Esophagus muscularis mucosa (tissue), 4 donors: ENCODE measurements around the gene TLE3.

Experiments
- CTCF ChIP-seq, 3 experiments: fragments of 200-600 bp in 2 of 3; fragments of 450-650 bp in 1 of 3; sonication (generic) in 2 of 3; IDR thresholded peaks; one replicate each; pipeline ENCODE4 v1.5.1; 2017 to 2019; ENCODE audit warnings: antibody characterized with exemption in 3 of 3, mild to moderate bottlenecking in 2 of 3, moderate library complexity in 1 of 3
- EP300 ChIP-seq: sonication (generic); formaldehyde crosslinking; IDR thresholded peaks from one replicate; pipeline ENCODE4 v1.6.1; 2017; ENCODE audit warnings: antibody characterized with exemption
- POLR2A ChIP-seq: fragments of 450-650 bp; IDR thresholded peaks from one replicate; pipeline ENCODE4 v1.6.1; 2017; ENCODE audit warnings: antibody characterized with exemption, moderate library complexity, mild to moderate bottlenecking, low read depth
- POLR2AphosphoS5 ChIP-seq, 2 donors: sonication (generic); formaldehyde crosslinking; IDR thresholded peaks; one replicate each; pipeline ENCODE4 v1.6.1; 2017; ENCODE audit warnings: antibody characterized with exemption in 2 of 2

GRCh38 chr15:70111203-70112073 lies 13.7 kb upstream of the TLE3 start:
- no peak for TF ChIP-seq CTCF (IDR thresholded peaks at IDR 0.05)
- TF ChIP-seq POLR2AphosphoS5 (IDR thresholded peaks at IDR 0.05): peak; percentile 61 to 70
- TF ChIP-seq POLR2A: no peak
- TF ChIP-seq EP300: no peak
